HepG2 (cell line): ENCODE results near the gene KAZALD1. TPM values are rescaled to one million over a fixed set of nuclear protein-coding genes. Genes with fewer than 3 reads are reported as not detected.
A peak's percentile ranks its signal among the peaks of the same experiment; 100 is the strongest.

Experiments
- ADNP ChIP-seq: sonication (generic); formaldehyde crosslinking; IDR thresholded peaks from 2 replicates; pipeline ENCODE4 v1.4.0; 2020; ENCODE audit warnings: missing genetic modification reagents
- ATF4 ChIP-seq, 2 experiments: fragments of 450-650 bp in 1 of 2; sonication (generic) in 1 of 2; formaldehyde crosslinking; IDR thresholded peaks; 2 replicates each; pipeline versions ENCODE4 v1.5.0 to v1.8.0; 2020 to 2022; ENCODE audit warnings: mild to moderate bottlenecking in 1 of 2, missing genetic modification reagents in 1 of 2
- ATF7-NPFF ChIP-seq: sonication (generic); formaldehyde crosslinking; IDR thresholded peaks from 2 replicates; pipeline ENCODE4 v1.8.1; 2023; ENCODE audit warnings: mild to moderate bottlenecking, low read depth, missing genetic modification reagents, moderate library complexity
- CENPX ChIP-seq: sonication (generic); formaldehyde crosslinking; IDR thresholded peaks from 2 replicates; pipeline ENCODE4 v1.9.0; 2021; ENCODE audit warnings: mild to moderate bottlenecking, missing genetic modification reagents, moderate library complexity
- FOXA3 ChIP-seq: IDR thresholded peaks from 2 replicates; pipeline ENCODE4 v1.6.1; 2016; ENCODE audit warnings: missing genetic modification reagents, missing compliant biosample characterization
- GLI4 ChIP-seq: sonication (generic); formaldehyde crosslinking; IDR thresholded peaks from 2 replicates; pipeline ENCODE4 v1.5.1; 2020; ENCODE audit warnings: missing genetic modification reagents, mild to moderate bottlenecking, moderate library complexity, borderline replicate concordance
- HDAC2 ChIP-seq: sonication (generic); formaldehyde crosslinking; IDR thresholded peaks from 2 replicates; pipeline ENCODE4 v1.4.0; 2020; ENCODE audit warnings: missing genetic modification reagents
- HDAC6 ChIP-seq: fragments of 200-600 bp; sonication (generic); IDR thresholded peaks from 2 replicates; pipeline ENCODE4 v1.7.0; 2017; ENCODE audit warnings: mild to moderate bottlenecking, antibody characterized with exemption, low read length, low read depth
- KDM2A ChIP-seq: sonication (generic); formaldehyde crosslinking; IDR thresholded peaks from 2 replicates; pipeline ENCODE4 v1.4.0; 2020; ENCODE audit warnings: low read depth, missing genetic modification reagents, borderline replicate concordance
- MIER2 ChIP-seq: IDR thresholded peaks from 2 replicates; pipeline ENCODE4 v1.6.1; 2016; ENCODE audit warnings: missing biosample characterization, missing genetic modification reagents
- RARA ChIP-seq: IDR thresholded peaks from 2 replicates; pipeline ENCODE4 v1.6.1; 2016; ENCODE audit warnings: missing genetic modification reagents, missing compliant biosample characterization
- SALL1 ChIP-seq: sonication (generic); formaldehyde crosslinking; IDR thresholded peaks from 2 replicates; pipeline ENCODE4 v1.8.0; 2022; ENCODE audit warnings: mild to moderate bottlenecking, missing genetic modification reagents
- SMARCC2 ChIP-seq: fragments of 450-650 bp; IDR thresholded peaks from 2 replicates; pipeline ENCODE4 v1.6.1; 2017; ENCODE audit warnings: antibody characterized with exemption, mild to moderate bottlenecking
- SP1 ChIP-seq, 2 experiments: fragments of 450-650 bp in 1 of 2; sonication (generic) in 1 of 2; formaldehyde crosslinking in 1 of 2; IDR thresholded peaks; 2 replicates each; pipeline versions ENCODE4 v1.4.0 to v1.6.1; 2016 to 2020; ENCODE audit warnings: missing genetic modification reagents in 1 of 2
- TFE3 ChIP-seq: IDR thresholded peaks from 2 replicates; pipeline ENCODE4 v1.6.1; 2016
- U2AF1 ChIP-seq: fragments of 200-400 bp; formaldehyde crosslinking; optimal IDR thresholded peaks from 2 replicates; pipeline ENCODE3; 2017; ENCODE audit warnings: mild to moderate bottlenecking, low read depth, low read length
- ZFP36L2 ChIP-seq: sonication (generic); formaldehyde crosslinking; IDR thresholded peaks from 2 replicates; pipeline ENCODE4 v1.4.0; 2020; ENCODE audit warnings: missing genetic modification reagents
- ZNF12 ChIP-seq: sonication (generic); formaldehyde crosslinking; IDR thresholded peaks from 2 replicates; pipeline ENCODE4 v1.5.0; 2020; ENCODE audit warnings: missing genetic modification reagents
- ZNF234 ChIP-seq: sonication (generic); formaldehyde crosslinking; conservative IDR thresholded peaks from 2 replicates; pipeline ENCODE4 v1.5.1; 2020; ENCODE audit warnings: mild to moderate bottlenecking, missing genetic modification reagents
- ZNF256 ChIP-seq: sonication (generic); formaldehyde crosslinking; conservative IDR thresholded peaks from 2 replicates; pipeline ENCODE4 v1.4.0; 2020; ENCODE audit warnings: missing genetic modification reagents
- ZNF260 ChIP-seq: sonication (generic); formaldehyde crosslinking; IDR thresholded peaks from 2 replicates; pipeline ENCODE4 v1.4.0; 2020; ENCODE audit warnings: missing genetic modification reagents, low read depth, mild to moderate bottlenecking, borderline replicate concordance
- ZNF572 ChIP-seq: sonication (generic); formaldehyde crosslinking; IDR thresholded peaks from 2 replicates; pipeline ENCODE4 v1.5.1; 2020; ENCODE audit warnings: mild to moderate bottlenecking, missing genetic modification reagents
- ZZZ3 ChIP-seq: sonication (generic); formaldehyde crosslinking; IDR thresholded peaks from 2 replicates; pipeline ENCODE4 v1.4.0; 2020; ENCODE audit warnings: missing genetic modification reagents, mild to moderate bottlenecking, borderline replicate concordance
- polyA plus RNA-seq, 8 experiments: library from polyadenylated mRNA; depleted of rRNA in 3 of 8; stranded (reverse) in 7 of 8; unstranded in 1 of 8; fragments of >200 nt; fragmentation: Illumina TruSeq in 4 of 8; extraction: Trizol in 4 of 8; gene quantifications; 2 replicates each; pipeline versions ENCODE4 v1.2.1 to v1.2.3, GENCODE V29; 2011 to 2016; ENCODE audit warnings: low read depth in 4 of 8, missing spikeins in 1 of 8, mixed read lengths in 1 of 8; ENCODE audit not compliant: insufficient read depth in 1 of 8
- total RNA-seq, 5 experiments: library from RNA; depleted of rRNA; stranded (reverse); fragments of >200 nt; fragmentation: Illumina TruSeq; extraction: Trizol; gene quantifications; 2 replicates each; pipeline ENCODE4 v1.2.3, GENCODE V29; 2016; ENCODE audit warnings: low read depth in 1 of 5
- TF ChIP-seq, protein P1 (sequence below): IDR thresholded peaks from 2 replicates; pipeline ENCODE4 v1.6.1; 2016; ENCODE audit warnings: low read depth
- TF ChIP-seq, protein P2 (sequence below): sonication (generic); formaldehyde crosslinking; IDR thresholded peaks from 2 replicates; pipeline ENCODE4 v1.4.0; 2020; ENCODE audit warnings: mild to moderate bottlenecking, low read depth, missing genetic modification reagents

The KAZALD1 gene
- total and polyA plus RNA-seq, 2 of the 13 experiments (the other 11 are each of a cell fraction or from before 2014, with no cell fraction given): 16.7 to 27.7 TPM

DNA sequence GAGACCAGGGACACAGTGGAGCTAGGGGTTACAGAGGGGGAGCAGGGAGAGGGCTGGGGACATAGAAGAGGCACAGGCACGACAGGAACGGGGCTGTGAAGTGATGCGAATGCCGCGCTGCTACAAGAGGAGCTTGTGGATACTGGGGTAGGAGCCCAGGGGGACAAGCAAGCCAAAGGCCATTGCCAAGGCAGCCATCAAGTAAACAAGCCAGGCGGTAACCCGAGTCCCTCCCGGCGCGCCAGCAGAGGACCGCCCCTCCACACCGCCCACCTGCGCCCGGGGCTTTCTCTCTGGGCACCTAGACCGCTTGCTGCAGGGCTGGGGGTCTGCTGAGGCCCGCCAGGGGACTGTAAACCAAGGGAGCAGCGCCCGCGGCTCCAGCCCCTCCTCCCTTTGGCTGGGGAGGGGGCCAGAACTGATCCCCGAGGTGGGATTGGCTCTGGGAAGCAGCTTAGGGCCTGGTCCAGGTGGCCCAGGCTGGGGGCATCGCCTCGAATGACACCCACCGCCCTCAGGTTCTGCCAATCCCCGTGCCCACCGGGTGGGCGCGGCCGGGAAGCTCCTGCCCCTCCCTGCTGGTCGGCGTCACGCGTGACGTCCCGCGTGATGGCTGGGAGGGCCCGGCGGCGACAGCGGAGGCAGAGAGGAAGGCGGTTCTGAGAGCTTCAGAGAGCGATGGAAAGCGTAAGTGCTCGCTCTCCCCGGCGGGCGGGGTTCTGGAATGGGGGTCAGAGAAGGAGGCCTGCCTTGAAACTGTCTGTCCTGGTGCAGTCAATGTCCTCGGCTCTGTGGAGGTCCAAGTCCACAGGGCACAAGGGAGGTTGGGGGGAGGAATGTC is 29.8 kb upstream of the KAZALD1 start (continued):
- TF ChIP-seq, protein P1, sequence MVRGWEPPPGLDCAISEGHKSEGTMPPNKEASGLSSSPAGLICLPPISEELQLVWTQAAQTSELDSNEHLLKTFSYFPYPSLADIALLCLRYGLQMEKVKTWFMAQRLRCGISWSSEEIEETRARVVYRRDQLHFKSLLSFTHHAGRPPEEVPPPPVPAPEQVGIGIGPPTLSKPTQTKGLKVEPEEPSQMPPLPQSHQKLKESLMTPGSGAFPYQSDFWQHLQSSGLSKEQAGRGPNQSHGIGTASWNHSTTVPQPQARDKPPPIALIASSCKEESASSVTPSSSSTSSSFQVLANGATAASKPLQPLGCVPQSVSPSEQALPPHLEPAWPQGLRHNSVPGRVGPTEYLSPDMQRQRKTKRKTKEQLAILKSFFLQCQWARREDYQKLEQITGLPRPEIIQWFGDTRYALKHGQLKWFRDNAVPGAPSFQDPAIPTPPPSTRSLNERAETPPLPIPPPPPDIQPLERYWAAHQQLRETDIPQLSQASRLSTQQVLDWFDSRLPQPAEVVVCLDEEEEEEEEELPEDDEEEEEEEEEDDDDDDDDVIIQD (CRISPR knock-in tag): no peak
- TF ChIP-seq ZNF256 (CRISPR knock-in tag) (no peak), ZFP36L2 (CRISPR knock-in tag) (no peak), SMARCC2 (no peak), ZNF260 (CRISPR knock-in tag) (0 out of 2 replicates have a peak, but pooled peaks have one; percentile 54), TFE3 (CRISPR knock-in tag) (no peak), ZNF12 (CRISPR knock-in tag) (no peak), ADNP (no peak), RARA (0 out of 2 replicates have a peak, but pooled peaks have one; percentile 14), KDM2A (CRISPR knock-in tag) (no peak; the same call in 1 of the 2 replicates), ZZZ3 (CRISPR knock-in tag) (no peak), U2AF1 (peak; percentile 74), SP1 (IDR thresholded peaks at IDR 0.05) (no peak), SP1 (CRISPR knock-in tag; IDR thresholded peaks at IDR 0.05) (no peak), HDAC2 (CRISPR knock-in tag) (no peak; the same call in 1 of the 2 replicates), ATF7-NPFF (CRISPR knock-in tag) (no peak), CENPX (no peak), MIER2 (CRISPR knock-in tag) (no peak), SALL1 (CRISPR knock-in tag) (no peak), FOXA3 (CRISPR knock-in tag) (peak; percentile 75), ZNF234 (0 out of 2 replicates have a peak, but pooled peaks have one; percentile 5), HDAC6 (no peak), ZNF572 (CRISPR knock-in tag) (no peak), ATF4 (CRISPR knock-in tag; IDR thresholded peaks at IDR 0.05) (no peak), GLI4 (CRISPR knock-in tag) (no peak)
- TF ChIP-seq, protein P2, sequence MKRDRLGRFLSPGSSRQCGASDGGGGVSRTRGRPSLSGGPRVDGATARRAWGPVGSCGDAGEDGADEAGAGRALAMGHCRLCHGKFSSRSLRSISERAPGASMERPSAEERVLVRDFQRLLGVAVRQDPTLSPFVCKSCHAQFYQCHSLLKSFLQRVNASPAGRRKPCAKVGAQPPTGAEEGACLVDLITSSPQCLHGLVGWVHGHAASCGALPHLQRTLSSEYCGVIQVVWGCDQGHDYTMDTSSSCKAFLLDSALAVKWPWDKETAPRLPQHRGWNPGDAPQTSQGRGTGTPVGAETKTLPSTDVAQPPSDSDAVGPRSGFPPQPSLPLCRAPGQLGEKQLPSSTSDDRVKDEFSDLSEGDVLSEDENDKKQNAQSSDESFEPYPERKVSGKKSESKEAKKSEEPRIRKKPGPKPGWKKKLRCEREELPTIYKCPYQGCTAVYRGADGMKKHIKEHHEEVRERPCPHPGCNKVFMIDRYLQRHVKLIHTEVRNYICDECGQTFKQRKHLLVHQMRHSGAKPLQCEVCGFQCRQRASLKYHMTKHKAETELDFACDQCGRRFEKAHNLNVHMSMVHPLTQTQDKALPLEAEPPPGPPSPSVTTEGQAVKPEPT (CRISPR knock-in tag): no peak
